ENCODE measurements around the gene HDDC3.

HDDC3 gene

GRCh38 chr15:90892498-90893174, 39.7 kb downstream of the HDDC3 start:
- Histone ChIP-seq H3K4me3 (no peak overlapping the region), H3K27ac (no peak overlapping the region)
- no peak for DNase-seq (ENCODE audit: low spot score)
- no peak for TF ChIP-seq CTCF (IDR thresholded peaks at IDR 0.05)

GRCh38 chr15:90892023-90892422, 40.3 kb downstream of the HDDC3 start:
- Histone ChIP-seq H3K27ac (no peak overlapping the region), H3K4me3 (no peak overlapping the region)
- no peak for TF ChIP-seq CTCF (IDR thresholded peaks at IDR 0.05)
- no peak for DNase-seq (ENCODE audit: low spot score)

GRCh38 chr15:90891346-90891949, 40.9 kb downstream of the HDDC3 start:
- no peak for DNase-seq (ENCODE audit: low spot score)
- Histone ChIP-seq H3K4me3 (no peak overlapping the region), H3K27ac (no peak overlapping the region)
- no peak for TF ChIP-seq CTCF (IDR thresholded peaks at IDR 0.05)

GRCh38 chr15:90890839-90891238, 41.5 kb downstream of the HDDC3 start:
- no peak overlapping the region for H3K4me3 ChIP-seq
- no peak for DNase-seq (ENCODE audit: low spot score)
- no peak overlapping the region for H3K27ac ChIP-seq
- TF ChIP-seq CTCF (IDR thresholded peaks at IDR 0.05) = no peak

GRCh38 chr15:90889736-90890456, 42.5 kb downstream of the HDDC3 start:
- Histone ChIP-seq H3K4me3 (no peak overlapping the region), H3K27ac (no peak overlapping the region)
- no peak for DNase-seq (ENCODE audit: low spot score)
- TF ChIP-seq CTCF (IDR thresholded peaks at IDR 0.05) = no peak

- DNase-seq (ENCODE audit: low spot score) = no peak
- TF ChIP-seq CTCF (IDR thresholded peaks at IDR 0.05) = no peak
- H3K27ac ChIP-seq = no peak overlapping the region
These were observed 43.0 kb downstream of the HDDC3 start for GRCh38 chr15:90889313-90889730.

More at GRCh38 chr15:90889313-90889730, 43.0 kb downstream of the HDDC3 start:
- H3K4me3 ChIP-seq = no peak overlapping the region
